ENCODE data around the gene MAD1L1.

Gene MAD1L1

DNA sequence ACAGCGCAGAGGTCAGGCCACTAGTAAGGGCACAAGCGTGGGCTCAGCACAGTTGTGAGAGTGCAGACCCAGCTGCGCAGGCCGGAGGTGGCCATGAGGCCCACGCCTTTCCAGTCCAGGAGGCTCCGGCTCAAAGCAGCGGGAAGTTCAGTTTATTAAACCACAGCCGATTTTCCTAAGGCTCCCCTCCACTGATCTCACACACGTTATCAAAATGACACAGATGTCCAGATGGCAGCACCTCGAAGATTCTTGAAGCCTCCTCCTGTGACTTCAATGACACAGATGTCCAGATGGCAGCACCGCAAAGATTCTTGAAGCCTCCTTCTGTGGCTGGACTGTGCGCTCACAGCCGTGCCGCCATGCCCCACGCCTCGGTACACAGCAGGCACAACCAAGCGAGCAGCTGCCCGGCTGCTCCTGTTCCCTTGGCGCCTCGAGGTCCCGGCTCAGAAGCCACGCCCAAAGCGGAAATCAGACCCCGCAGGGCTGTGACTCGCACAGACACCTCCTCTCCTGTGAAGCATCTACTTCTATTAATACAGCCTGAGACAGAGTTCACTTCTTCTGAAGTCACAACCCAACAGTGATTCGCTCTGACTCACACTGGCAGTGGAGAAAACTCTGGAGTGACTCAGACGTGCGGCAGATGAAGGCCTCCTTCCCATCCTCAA, 122.7 kb downstream of the MAD1L1 start:
- peak overlapping the region; percentile 85 for H3K27ac ChIP-seq (ENCODE audit: low read depth, low read length)
- H3K4me3 ChIP-seq (ENCODE audit: low read length), result peak overlapping the region; percentile 68
- no peaks in the 10 kb centered on the region for H4K20me1 ChIP-seq (ENCODE audit: control insufficient read depth, insufficient read depth, low read depth, low read length)

DNA sequence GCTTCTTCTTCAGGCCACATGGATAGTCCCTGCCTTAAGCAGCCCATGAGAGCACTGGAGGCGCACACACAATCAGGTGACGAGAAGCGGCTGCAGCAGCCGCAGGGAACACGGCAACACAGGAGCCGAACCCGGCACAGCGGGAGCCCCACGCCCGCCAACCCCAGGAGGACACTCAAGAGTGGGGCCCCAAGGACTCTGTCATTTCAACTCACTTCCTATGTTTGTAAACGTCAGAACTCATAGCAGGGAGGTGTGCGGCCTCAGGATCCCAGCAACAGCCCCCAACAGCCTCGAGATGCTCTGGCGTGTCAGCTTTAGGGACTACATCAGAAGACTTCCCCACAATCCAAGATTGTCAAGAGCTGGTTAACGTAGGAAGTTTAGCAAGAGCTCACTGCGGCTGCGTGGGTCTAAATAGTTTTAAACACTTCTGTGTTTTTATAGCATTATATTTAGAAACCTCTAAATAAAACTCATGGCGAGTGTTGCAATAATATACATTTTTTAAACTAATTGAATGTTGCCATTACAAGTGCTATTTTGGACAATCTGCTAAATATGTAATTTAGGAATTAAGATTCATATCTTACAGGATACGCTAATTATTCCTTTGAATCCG, 123.4 kb downstream of the MAD1L1 start:
- Histone ChIP-seq H3K9me3 (ENCODE audit: control insufficient read depth, insufficient read depth, low read length) (no peaks in the 10 kb centered on the region), H3K4me3 (ENCODE audit: low read length) (peak overlapping the region; percentile 68), H3F3A (ENCODE audit: control insufficient read depth, insufficient read depth) (peaks cover 20% of the 10 kb centered on the region), H3K36me3 (ENCODE audit: control insufficient read depth, low read length) (peaks cover 8% of the 10 kb centered on the region), H3K27ac (ENCODE audit: low read depth, low read length) (peak overlapping the region; percentile 85), H4K20me1 (ENCODE audit: control insufficient read depth, insufficient read depth, low read depth, low read length) (no peaks in the 10 kb centered on the region), H3K9me2 (replicated peaks; ENCODE audit: control insufficient read depth, low read length) (no peaks in the 10 kb centered on the region), H3K27me3 (ENCODE audit: control insufficient read depth, low read length) (no peaks in the 10 kb centered on the region), H3K4me1 (ENCODE audit: control insufficient read depth, low read length) (peaks cover 76% of the 10 kb centered on the region), H3K4me2 (ENCODE audit: low read length) (peak overlapping the region; percentile 89), H3K79me2 (ENCODE audit: control insufficient read depth, low read length) (peaks cover 23% of the 10 kb centered on the region)
- TF ChIP-seq EZH2phosphoT487 (IDR thresholded peaks at IDR 0.05; ENCODE audit: borderline replicate concordance, low read length), result no peak
- TF ChIP-seq, protein P1, sequence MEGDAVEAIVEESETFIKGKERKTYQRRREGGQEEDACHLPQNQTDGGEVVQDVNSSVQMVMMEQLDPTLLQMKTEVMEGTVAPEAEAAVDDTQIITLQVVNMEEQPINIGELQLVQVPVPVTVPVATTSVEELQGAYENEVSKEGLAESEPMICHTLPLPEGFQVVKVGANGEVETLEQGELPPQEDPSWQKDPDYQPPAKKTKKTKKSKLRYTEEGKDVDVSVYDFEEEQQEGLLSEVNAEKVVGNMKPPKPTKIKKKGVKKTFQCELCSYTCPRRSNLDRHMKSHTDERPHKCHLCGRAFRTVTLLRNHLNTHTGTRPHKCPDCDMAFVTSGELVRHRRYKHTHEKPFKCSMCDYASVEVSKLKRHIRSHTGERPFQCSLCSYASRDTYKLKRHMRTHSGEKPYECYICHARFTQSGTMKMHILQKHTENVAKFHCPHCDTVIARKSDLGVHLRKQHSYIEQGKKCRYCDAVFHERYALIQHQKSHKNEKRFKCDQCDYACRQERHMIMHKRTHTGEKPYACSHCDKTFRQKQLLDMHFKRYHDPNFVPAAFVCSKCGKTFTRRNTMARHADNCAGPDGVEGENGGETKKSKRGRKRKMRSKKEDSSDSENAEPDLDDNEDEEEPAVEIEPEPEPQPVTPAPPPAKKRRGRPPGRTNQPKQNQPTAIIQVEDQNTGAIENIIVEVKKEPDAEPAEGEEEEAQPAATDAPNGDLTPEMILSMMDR (IDR thresholded peaks at IDR 0.05; ENCODE audit: low read depth, low read length, poor library complexity, severe bottlenecking), result peak; percentile 8

More for the DNA sequence above, 122.7 kb downstream of the MAD1L1 start:
- H3F3A ChIP-seq (ENCODE audit: control insufficient read depth, insufficient read depth), result peaks cover 20% of the 10 kb centered on the region
- no peaks in the 10 kb centered on the region for H3K27me3 ChIP-seq (ENCODE audit: control insufficient read depth, low read length)
- H3K9me2 ChIP-seq (replicated peaks; ENCODE audit: control insufficient read depth, low read length), result no peaks in the 10 kb centered on the region
- H3K36me3 ChIP-seq (ENCODE audit: control insufficient read depth, low read length), result peaks cover 8% of the 10 kb centered on the region
- no peak for TF ChIP-seq EZH2phosphoT487 (IDR thresholded peaks at IDR 0.05; ENCODE audit: borderline replicate concordance, low read length)
- TF ChIP-seq, protein P1 (IDR thresholded peaks at IDR 0.05; ENCODE audit: low read depth, low read length, poor library complexity, severe bottlenecking), result no peak
- peak overlapping the region; percentile 89 for H3K4me2 ChIP-seq (ENCODE audit: low read length)
- H3K79me2 ChIP-seq (ENCODE audit: control insufficient read depth, low read length), result peaks cover 23% of the 10 kb centered on the region
- peaks cover 69% of the 10 kb centered on the region for H3K4me1 ChIP-seq (ENCODE audit: control insufficient read depth, low read length)
- no peaks in the 10 kb centered on the region for H3K9me3 ChIP-seq (ENCODE audit: control insufficient read depth, insufficient read depth, low read length)

DNA sequence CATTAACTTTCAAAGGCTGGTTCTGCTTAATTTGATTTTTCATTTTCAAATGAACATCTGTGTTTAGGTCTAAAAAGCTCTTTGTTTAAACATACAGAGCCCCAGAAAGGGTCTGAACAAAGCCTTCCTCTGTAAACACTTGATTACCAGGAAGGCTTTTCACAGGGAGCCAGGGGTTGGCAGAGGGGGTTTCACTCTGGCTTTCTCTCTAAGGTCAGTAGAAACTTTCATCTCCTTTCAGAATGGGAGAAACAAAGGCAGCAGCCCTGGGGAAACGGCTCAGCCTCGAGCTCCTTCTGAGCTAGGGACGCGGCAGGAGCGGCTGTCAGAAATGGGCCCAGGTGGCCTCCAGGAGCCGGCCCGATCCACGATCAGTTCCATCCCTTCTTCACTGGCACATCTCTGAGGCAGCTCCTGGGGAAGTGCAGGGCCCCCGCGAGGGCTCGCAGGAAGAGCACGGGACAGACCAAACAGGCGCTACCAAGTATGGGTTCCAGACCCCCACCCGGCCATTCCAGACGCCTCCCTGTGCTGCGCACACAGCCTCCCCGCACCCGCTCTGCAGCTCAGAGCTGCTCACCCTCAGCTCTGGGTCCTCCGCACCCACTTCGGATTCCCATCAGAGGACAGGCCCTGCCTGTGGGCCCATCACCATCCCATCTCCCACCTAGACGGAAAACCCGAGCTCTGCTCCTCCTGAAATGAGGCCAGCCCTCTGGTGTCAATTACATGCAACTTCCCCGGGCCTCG, 124.1 kb downstream of the MAD1L1 start:
- Histone ChIP-seq H3K36me3 (ENCODE audit: control insufficient read depth, low read length) (peaks cover 8% of the 10 kb centered on the region), H4K20me1 (ENCODE audit: control insufficient read depth, insufficient read depth, low read depth, low read length) (no peaks in the 10 kb centered on the region), H3K4me3 (ENCODE audit: low read length) (peak overlapping the region; percentile 68), H3K4me1 (ENCODE audit: control insufficient read depth, low read length) (peaks cover 81% of the 10 kb centered on the region), H3K27ac (ENCODE audit: low read depth, low read length) (peak overlapping the region; percentile 85), H3K27me3 (ENCODE audit: control insufficient read depth, low read length) (no peaks in the 10 kb centered on the region), H3K9me3 (ENCODE audit: control insufficient read depth, insufficient read depth, low read length) (no peaks in the 10 kb centered on the region), H3K4me2 (ENCODE audit: low read length) (peak overlapping the region; percentile 89), H3K9me2 (replicated peaks; ENCODE audit: control insufficient read depth, low read length) (no peaks in the 10 kb centered on the region), H3F3A (ENCODE audit: control insufficient read depth, insufficient read depth) (peaks cover 20% of the 10 kb centered on the region), H3K79me2 (ENCODE audit: control insufficient read depth, low read length) (peaks cover 24% of the 10 kb centered on the region)
- TF ChIP-seq, protein P1 (IDR thresholded peaks at IDR 0.05; ENCODE audit: low read depth, low read length, poor library complexity, severe bottlenecking), result no peak
- TF ChIP-seq EZH2phosphoT487 (IDR thresholded peaks at IDR 0.05; ENCODE audit: borderline replicate concordance, low read length), result no peak
